ENCODE data around the gene DOCK8. TPM values are rescaled to one million over a fixed set of nuclear protein-coding genes. Genes with fewer than 3 reads are reported as not detected.

Gene DOCK8
- total and polyA plus RNA-seq, 2 of the 4 experiments (the other 2 are of a cell fraction), result not detected

- Histone ChIP-seq H3K9me1 (ENCODE audit: insufficient read depth, low read length) (no peaks in the 10 kb centered on the region), H4K91ac (ENCODE audit: insufficient read depth, low read depth, low read length) (no peak overlapping the region), H3K4me2 (ENCODE audit: low read depth, low read length) (no peak overlapping the region), H3K9me3 (ENCODE audit: control insufficient read depth, insufficient read depth, low read length) (no peaks in the 10 kb centered on the region), H3K14ac (replicated peaks; ENCODE audit: low read depth, low read length) (no peak overlapping the region), H3K27ac (ENCODE audit: insufficient read depth, low read length) (no peak overlapping the region), H3K9ac (ENCODE audit: low read depth, low read length) (no peak overlapping the region), H4K5ac (ENCODE audit: low read depth, low read length) (no peak overlapping the region), H3K4ac (ENCODE audit: low read depth, low read length) (no peak overlapping the region), H2BK20ac (ENCODE audit: low read depth, low read length) (no peak overlapping the region), H2BK15ac (ENCODE audit: low read depth, low read length) (no peak overlapping the region), H2BK5ac (ENCODE audit: low read depth, low read length, poor library complexity, severe bottlenecking) (no peak overlapping the region), H2AFZ (replicated peaks; ENCODE audit: low read length, poor library complexity) (no peak overlapping the region), H3K27me3 (ENCODE audit: control insufficient read depth, insufficient read depth, low read length) (peaks cover 4% of the 10 kb centered on the region; the same call in 1 of the 2 replicates), H3K36me3 (ENCODE audit: control insufficient read depth, insufficient read depth, low read length) (no peaks in the 10 kb centered on the region), H3K4me3 (ENCODE audit: insufficient read depth, low read depth, low read length) (no peak overlapping the region), H2BK120ac (ENCODE audit: low read depth, low read length) (no peak overlapping the region), H2AK9ac (replicated peaks; ENCODE audit: low read depth, low read length, poor library complexity) (no peak overlapping the region), H4K8ac (ENCODE audit: low read depth in 2 of 2, low read length in 2 of 2) (no peak overlapping the region), H3K56ac (ENCODE audit: extremely low read depth, insufficient read depth, low read length) (no peak overlapping the region), H4K20me1 (ENCODE audit: insufficient read depth, low read length) (no peaks in the 10 kb centered on the region), H3K79me1 (ENCODE audit: low read depth in 1 of 2, low read length in 2 of 2) (no peaks in the 10 kb centered on the region), H3K4me1 (ENCODE audit: control insufficient read depth, insufficient read depth, low read length) (no peaks in the 10 kb centered on the region; the same call in 1 of the 2 replicates), H3K18ac (ENCODE audit: low read depth, low read length) (no peak overlapping the region), H2AK5ac (ENCODE audit: low read depth, low read length) (no peak overlapping the region), H3K23ac (ENCODE audit: low read depth, low read length) (no peak overlapping the region)
- dilution Hi-C loops (cut with HindIII; ENCODE audit: low sequenced_read_pairs, unreplicated experiment) (no loop called here), intact Hi-C loops (cut with micrococcal nuclease) (loop anchor here (10.0 kb wide), 1 partner anchor 57 kb away; the partner anchor contains the start of gene KANK1), in situ Hi-C loops (cut with MboI; ENCODE audit: low sequenced_read_pairs) (no loop called here)
- BruUV-seq (replicated peaks), result no TSS peak
- DNase-seq, result peak; percentile 8
- ATAC-seq (ENCODE audit: low read depth), result peak; percentile 40; the same call in 1 of the 2 replicates
- CTCF ChIA-PET, result no interaction called here
- 100% methylated on average over 1 of the region's 4 CpGs; no CpG with 5 or more reads in 1 of the 2 experiments for WGBS, 2 experiments (ENCODE audit: extremely low coverage in 2 of 2, insufficient read length in 1 of 2)
- POLR2A ChIA-PET (ENCODE audit: unreplicated experiment), result no interaction called here
- TF ChIP-seq RFX5 (IDR thresholded peaks at IDR 0.05; ENCODE audit: low read depth, low read length), result no peak
- TF ChIP-seq CEBPB (IDR thresholded peaks at IDR 0.05; ENCODE audit: low read depth, low read length), result no peak
- TF ChIP-seq MAZ (IDR thresholded peaks at IDR 0.05; ENCODE audit: borderline replicate concordance, low read depth, low read length), result no peak
- TF ChIP-seq FOS (IDR thresholded peaks at IDR 0.05; ENCODE audit: low read depth, low read length), result no peak
- TF ChIP-seq BHLHE40 (IDR thresholded peaks at IDR 0.05; ENCODE audit: low read depth, low read length), result no peak
- no peak for TF ChIP-seq MAFK (IDR thresholded peaks at IDR 0.05; ENCODE audit: low read depth, low read length)
- TF ChIP-seq CTCF (conservative IDR thresholded peaks at IDR 0.05; ENCODE audit: low read depth, low read length), result no peak
- TF ChIP-seq POLR2A (IDR thresholded peaks at IDR 0.05; ENCODE audit: low read depth, low read length), result no peak
- TF ChIP-seq MXI1 (IDR thresholded peaks at IDR 0.05; ENCODE audit: borderline replicate concordance, low read depth, low read length), result no peak
- no peak for TF ChIP-seq SMC3 (IDR thresholded peaks at IDR 0.05; ENCODE audit: low read depth, low read length)
- no peak for TF ChIP-seq USF2 (IDR thresholded peaks at IDR 0.05; ENCODE audit: low read depth, low read length)
- no peak for TF ChIP-seq CHD1 (IDR thresholded peaks at IDR 0.05; ENCODE audit: low read depth, low read length)
- TF ChIP-seq RCOR1 (IDR thresholded peaks at IDR 0.05; ENCODE audit: insufficient replicate concordance, low read length), result no peak
- TF ChIP-seq ELK1 (IDR thresholded peaks at IDR 0.05; ENCODE audit: borderline replicate concordance, low read depth, low read length), result no peak
- no peak for TF ChIP-seq RAD21 (IDR thresholded peaks at IDR 0.05; ENCODE audit: low read length)
Observed at GRCh38 chr9:447230-448025, 232.8 kb downstream of the DOCK8 start.
